GM19455 (cell line): ENCODE measurements around the gene CDPF1.

Experiments used
- ATAC-seq: cut with Tn5 transposase; IDR thresholded peaks from one replicate; pipeline ENCODE4 v1.9.1; 2021; ENCODE audit not compliant: unreplicated experiment

CDPF1 gene

GRCh38 chr22:46250035-46250782, at the start of gene CDPF1:
TSS of gene CDPF1 (minus strand) at chr22:46250293. CDS start at chr22:46248284, 2,009 bp downstream.
- peak; percentile 77 for ATAC-seq

GRCh38 chr22:46299101-46299500, 49.0 kb upstream of the CDPF1 start:
- no peak for ATAC-seq

GRCh38 chr22:46297151-46297812, 47.2 kb upstream of the CDPF1 start:
- ATAC-seq: peak; percentile 21

GRCh38 chr22:46296257-46297150, 46.4 kb upstream of the CDPF1 start, which contains the start of gene GTSE1:
TSS of gene GTSE1 (plus strand) at chr22:46296870. CDS start at chr22:46297401, 531 bp downstream.
- peak; percentile 89 for ATAC-seq

GRCh38 chr22:46295277-46295971, 45.3 kb upstream of the CDPF1 start:
- ATAC-seq: no peak

GRCh38 chr22:46294784-46295183, 44.7 kb upstream of the CDPF1 start:
- ATAC-seq: no peak

GRCh38 chr22:46293577-46294260, 43.6 kb upstream of the CDPF1 start:
- no peak for ATAC-seq

GRCh38 chr22:46292732-46293131, 42.6 kb upstream of the CDPF1 start:
- no peak for ATAC-seq

- ATAC-seq: no peak
Observed at GRCh38 chr22:46292173-46292572, 42.1 kb upstream of the CDPF1 start.

GRCh38 chr22:46290843-46291785, 41.0 kb upstream of the CDPF1 start:
- ATAC-seq: no peak

- no peak for ATAC-seq
Observed at GRCh38 chr22:46290121-46290842, 40.2 kb upstream of the CDPF1 start.

GRCh38 chr22:46289244-46289891, 39.3 kb upstream of the CDPF1 start:
- no peak for ATAC-seq

- ATAC-seq: no peak
Observed at GRCh38 chr22:46288846-46289243, 38.8 kb upstream of the CDPF1 start.

GRCh38 chr22:46287873-46288751, 38.0 kb upstream of the CDPF1 start:
- ATAC-seq: no peak

GRCh38 chr22:46286941-46287872, 37.1 kb upstream of the CDPF1 start:
- no peak for ATAC-seq

- ATAC-seq: no peak
Observed at GRCh38 chr22:46286006-46286405, 35.9 kb upstream of the CDPF1 start.
